ENCODE measurements around the gene RNF213.

RNF213 gene

DNA sequence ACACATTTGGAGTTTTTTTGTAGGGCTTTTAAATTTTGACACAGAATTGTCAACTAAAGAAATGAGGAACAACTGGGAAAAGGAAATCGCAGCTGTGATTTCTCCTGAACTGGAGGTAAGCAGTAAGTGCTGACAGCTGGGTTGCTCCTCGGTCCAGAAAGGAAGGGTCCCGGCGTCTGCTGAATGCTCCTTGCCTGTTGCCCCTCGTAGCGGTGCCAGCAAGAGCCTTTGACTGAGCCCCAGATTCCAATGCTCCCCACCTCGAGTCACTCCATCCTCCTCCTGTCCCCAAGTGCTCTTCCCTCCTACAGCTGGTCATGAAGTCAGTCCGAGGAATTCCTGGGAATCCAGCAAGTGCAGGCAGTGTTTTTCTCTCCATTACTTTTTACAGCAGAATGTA, 122.3 kb downstream of the RNF213 start:
- H3K4me3 ChIP-seq (ENCODE audit: low read depth, low read length): no peak overlapping the region
- TF ChIP-seq CTCF (IDR thresholded peaks at IDR 0.05; ENCODE audit: low read depth, low read length): no peak

DNA sequence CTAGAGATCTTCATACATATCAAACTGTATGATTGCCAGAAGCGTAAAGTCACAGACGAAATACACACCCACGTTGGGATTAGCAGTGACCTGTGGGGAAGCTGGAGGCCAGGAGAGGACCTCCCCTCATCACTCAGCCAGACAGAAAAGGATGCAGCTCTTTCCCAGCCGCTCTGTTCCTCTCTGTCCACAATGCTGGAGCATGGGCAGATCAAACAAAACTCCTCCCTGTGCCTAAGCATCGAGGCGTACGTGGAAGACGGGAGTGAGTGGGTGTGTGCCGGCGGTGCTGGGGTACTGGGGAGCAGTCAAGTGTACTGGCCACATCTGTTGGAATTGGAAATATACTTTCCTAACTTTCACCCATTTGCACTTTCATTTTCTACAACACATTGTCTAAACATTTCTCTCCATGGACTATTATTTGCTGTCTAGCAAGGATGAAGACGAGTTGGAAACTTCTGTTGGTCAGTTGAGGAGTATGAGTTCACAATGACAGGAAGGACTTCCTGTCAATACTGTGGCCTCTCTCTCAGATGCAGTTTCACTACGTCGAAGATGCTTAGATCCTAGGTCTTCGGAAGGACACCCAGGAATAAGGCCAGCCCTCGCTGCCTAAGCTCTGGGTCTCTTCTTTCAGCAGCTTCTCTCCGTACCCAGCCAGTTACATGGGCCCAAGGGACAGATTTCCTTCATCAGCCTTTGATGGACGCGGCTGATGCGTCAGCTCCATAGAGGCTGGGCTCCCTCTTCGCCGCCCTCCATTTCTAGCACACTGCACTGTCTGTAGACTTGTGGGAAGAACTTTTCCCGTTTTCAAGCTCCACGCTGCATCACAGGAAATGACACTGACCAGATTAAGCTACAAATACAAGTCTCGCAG, 123.7 kb downstream of the RNF213 start:
- TF ChIP-seq CTCF (IDR thresholded peaks at IDR 0.05; ENCODE audit: low read depth, low read length): no peak
- no peak overlapping the region for H3K4me3 ChIP-seq (ENCODE audit: low read depth, low read length)

DNA sequence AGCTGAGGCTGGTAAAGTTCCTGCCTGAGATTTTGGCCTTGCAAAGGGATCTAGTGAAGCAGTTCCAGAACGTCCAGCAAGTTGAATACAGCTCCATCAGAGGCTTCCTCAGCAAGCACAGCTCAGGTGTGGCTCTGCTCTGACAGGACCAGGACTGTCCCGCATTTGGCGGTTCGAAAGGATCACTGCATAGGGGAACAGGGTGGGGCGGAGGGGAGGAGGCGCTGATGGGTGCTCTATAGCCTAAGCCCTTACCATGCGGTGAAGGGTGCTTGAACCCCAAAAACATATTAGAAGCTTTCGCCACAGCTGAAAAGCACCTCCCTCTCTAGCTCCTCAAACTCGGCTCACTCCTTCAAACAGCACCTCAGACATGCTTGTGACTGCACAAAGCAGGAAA, 124.4 kb downstream of the RNF213 start:
- no peak for TF ChIP-seq CTCF (IDR thresholded peaks at IDR 0.05; ENCODE audit: low read depth, low read length)
- H3K4me3 ChIP-seq (ENCODE audit: low read depth, low read length): no peak overlapping the region

GRCh38 chr17:80386341-80386740, 125.7 kb downstream of the RNF213 start:
- TF ChIP-seq CTCF (IDR thresholded peaks at IDR 0.05; ENCODE audit: low read depth, low read length): no peak
- no peak overlapping the region for H3K4me3 ChIP-seq (ENCODE audit: low read depth, low read length)

- no peak for TF ChIP-seq CTCF (IDR thresholded peaks at IDR 0.05; ENCODE audit: low read depth, low read length)
- no peak overlapping the region for H3K4me3 ChIP-seq (ENCODE audit: low read depth, low read length)
Observed at GRCh38 chr17:80387071-80387470, 126.4 kb downstream of the RNF213 start.

DNA sequence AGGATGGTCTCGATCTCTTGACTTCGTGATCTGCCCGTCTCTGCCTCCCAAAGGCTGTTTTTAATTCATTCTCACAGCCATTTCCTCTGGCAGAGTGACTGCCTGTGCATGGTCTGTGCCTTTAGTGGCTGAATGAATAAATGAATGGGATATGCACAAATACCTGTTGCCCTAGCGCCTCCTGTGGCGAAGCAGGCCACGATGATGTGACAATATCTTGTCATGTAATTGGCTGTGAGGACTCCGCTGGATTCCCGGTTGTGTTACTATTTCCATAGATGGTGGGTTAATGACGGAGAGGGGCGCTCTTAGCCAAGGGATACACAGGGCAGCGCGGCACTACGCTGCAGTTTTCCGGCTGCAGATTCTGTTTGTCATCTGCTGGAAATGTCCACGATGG, 127.5 kb downstream of the RNF213 start:
- no peak for TF ChIP-seq CTCF (IDR thresholded peaks at IDR 0.05; ENCODE audit: low read depth, low read length)
- H3K4me3 ChIP-seq (ENCODE audit: low read depth, low read length): no peak overlapping the region

GRCh38 chr17:80388601-80389000, 127.9 kb downstream of the RNF213 start:
- no peak for TF ChIP-seq CTCF (IDR thresholded peaks at IDR 0.05; ENCODE audit: low read depth, low read length)
- no peak overlapping the region for H3K4me3 ChIP-seq (ENCODE audit: low read depth, low read length)
